Ishikawa (cell line): ENCODE results near the gene YIPF2.

Source experiments
- CEBPB ChIP-seq: IDR thresholded peaks from 2 replicates; pipeline ENCODE4 v1.6.1; 2012
- CREB1 ChIP-seq: IDR thresholded peaks from 2 replicates; pipeline ENCODE4 v1.6.1; 2012; ENCODE audit warnings: low read depth
- EGR1 ChIP-seq: IDR thresholded peaks from 2 replicates; pipeline ENCODE4 v1.6.1; 2012
- EP300 ChIP-seq: IDR thresholded peaks from 2 replicates; pipeline ENCODE4 v1.6.1; 2012; ENCODE audit warnings: borderline replicate concordance
- FOXM1 ChIP-seq: IDR thresholded peaks from 2 replicates; pipeline ENCODE4 v1.6.1; 2012; ENCODE audit warnings: low read depth, borderline replicate concordance
- MAX ChIP-seq: IDR thresholded peaks from 2 replicates; pipeline ENCODE4 v1.6.1; 2012
- NFIC ChIP-seq: IDR thresholded peaks from 2 replicates; pipeline ENCODE4 v1.6.1; 2012
- RAD21 ChIP-seq: IDR thresholded peaks from 2 replicates; pipeline ENCODE4 v1.6.1; 2012; ENCODE audit warnings: low read depth
- REST ChIP-seq: IDR thresholded peaks from 2 replicates; pipeline ENCODE4 v1.6.1; 2012; ENCODE audit warnings: low read depth, mild to moderate bottlenecking
- TAF1 ChIP-seq: IDR thresholded peaks from 2 replicates; pipeline ENCODE4 v1.6.1; 2012; ENCODE audit warnings: low read depth, mild to moderate bottlenecking
- TCF12 ChIP-seq: IDR thresholded peaks from 2 replicates; pipeline ENCODE4 v1.6.1; 2012; ENCODE audit warnings: low read depth
- TEAD4 ChIP-seq: IDR thresholded peaks from 2 replicates; pipeline ENCODE4 v1.6.1; 2012
- USF1 ChIP-seq: IDR thresholded peaks from 2 replicates; pipeline ENCODE4 v1.6.1; 2012
- YY1 ChIP-seq: IDR thresholded peaks from 2 replicates; pipeline ENCODE4 v1.6.1; 2012; ENCODE audit warnings: low read depth

- no peak for TF ChIP-seq MAX
- no peak for TF ChIP-seq CREB1
- no peak for TF ChIP-seq EP300
- no peak for TF ChIP-seq REST
- TF ChIP-seq YY1, result no peak
- TF ChIP-seq EGR1, result no peak
- TF ChIP-seq CEBPB, result no peak
- no peak for TF ChIP-seq TCF12
- no peak for TF ChIP-seq FOXM1
- peak; percentile 80 for TF ChIP-seq RAD21
- no peak for TF ChIP-seq TAF1
- TF ChIP-seq TEAD4, result no peak
- no peak for TF ChIP-seq NFIC
- no peak for TF ChIP-seq USF1
Observed at GRCh38 chr19:10936661-10937084, 8.2 kb upstream of the YIPF2 start.
